Lower lobe of right lung (tissue), 2 donors: ENCODE data around the gene PRDM11. TPM values are rescaled to one million over a fixed set of nuclear protein-coding genes. Genes with fewer than 3 reads are reported as not detected.

Source experiments
- ATAC-seq, 2 donors: fragments of 200-7000 bp; cut with Tn5 transposase; one replicate each; pipeline ENCODE4 v1.9.1; 2020 to 2022; ENCODE audit warnings: mild to moderate bottlenecking in 2 of 2, moderate library complexity in 2 of 2
- DNase-seq: peaks from one replicate; pipeline ENCODE4 v3.0.0-alpha.2; 2020
- H3K27ac ChIP-seq: fragments of 200-600 bp; one replicate; pipeline ENCODE4 v1.8.0; 2022
- H3K27me3 ChIP-seq: fragments of 200-600 bp; one replicate; pipeline ENCODE4 v1.8.0; 2022; ENCODE audit warnings: low read depth
- H3K36me3 ChIP-seq: fragments of 200-600 bp; one replicate; pipeline ENCODE4 v1.8.0; 2022; ENCODE audit warnings: mild to moderate bottlenecking
- H3K4me1 ChIP-seq: fragments of 200-600 bp; one replicate; pipeline ENCODE4 v1.8.0; 2022
- H3K4me3 ChIP-seq: fragments of 200-600 bp; one replicate; pipeline ENCODE4 v1.8.0; 2022; ENCODE audit warnings: mild to moderate bottlenecking
- H3K9me3 ChIP-seq: fragments of 200-600 bp; one replicate; pipeline ENCODE4 v1.8.0; 2022
- intact Hi-C: fragments of 100-400 bp; cut with DNase I; formaldehyde crosslinking; loops from one replicate; pipeline ENCODE4 v1.11.0; 2022
- total RNA-seq: library from RNA; stranded (reverse); fragmentation: NEBNext Ultra II Directional; extraction: Animal tissue kit (Norgen Biotek cat#: 25700); gene quantifications from one replicate; pipeline ENCODE4 v1.2.1, GENCODE V29; 2021
- TF ChIP-seq, protein P1 (sequence below): fragments of 200-600 bp; IDR thresholded peaks from one replicate; pipeline ENCODE4 v1.8.0; 2022; ENCODE audit warnings: antibody characterized with exemption, mild to moderate bottlenecking
- donor health status: DM: no; HTN: yes; CAD: no; lungs with severe emphysema.

Gene PRDM11
- total RNA-seq, 1 donor from 2014 or later, result 15.1 TPM

DNA sequence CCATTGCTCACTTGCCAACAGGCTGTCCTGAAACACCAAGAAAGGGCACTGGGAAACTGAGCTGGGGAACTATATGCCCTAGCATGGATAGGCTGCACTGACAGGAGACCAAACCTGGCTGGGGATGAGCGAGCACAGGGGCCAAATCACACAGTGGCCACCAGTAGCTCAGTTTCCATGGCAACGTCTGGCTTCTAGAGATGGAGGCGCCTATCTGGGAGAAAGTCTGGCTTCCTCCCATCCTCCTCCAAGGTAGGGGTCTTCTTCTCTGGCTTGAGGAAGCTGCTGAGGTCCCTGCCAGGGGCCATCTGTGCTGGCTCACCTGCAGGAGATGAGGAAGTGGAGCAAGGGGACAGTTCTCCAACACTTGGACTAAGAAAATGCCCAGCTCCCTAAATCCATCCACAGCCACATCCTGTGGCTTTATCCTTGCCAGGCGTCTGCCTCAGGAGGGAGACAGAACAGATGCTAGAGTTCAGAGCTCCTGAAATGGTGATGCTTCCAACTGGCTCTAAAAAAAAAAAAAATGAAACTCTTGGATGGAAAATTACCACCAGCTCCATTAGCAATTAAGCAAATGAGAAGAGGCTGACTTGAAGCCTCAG is 91.4 kb downstream of the PRDM11 start:
- no peak overlapping the region for H3K27ac ChIP-seq
- no peaks in the 10 kb centered on the region for H3K27me3 ChIP-seq
- ATAC-seq (no peak), DNase-seq (no peak)
- H3K4me1 ChIP-seq, result no peaks in the 10 kb centered on the region
- H3K4me3 ChIP-seq, result no peak overlapping the region
- intact Hi-C loops, result no loop called here
- no peaks in the 10 kb centered on the region for H3K36me3 ChIP-seq
- H3K9me3 ChIP-seq, result no peaks in the 10 kb centered on the region
- TF ChIP-seq, protein P1, sequence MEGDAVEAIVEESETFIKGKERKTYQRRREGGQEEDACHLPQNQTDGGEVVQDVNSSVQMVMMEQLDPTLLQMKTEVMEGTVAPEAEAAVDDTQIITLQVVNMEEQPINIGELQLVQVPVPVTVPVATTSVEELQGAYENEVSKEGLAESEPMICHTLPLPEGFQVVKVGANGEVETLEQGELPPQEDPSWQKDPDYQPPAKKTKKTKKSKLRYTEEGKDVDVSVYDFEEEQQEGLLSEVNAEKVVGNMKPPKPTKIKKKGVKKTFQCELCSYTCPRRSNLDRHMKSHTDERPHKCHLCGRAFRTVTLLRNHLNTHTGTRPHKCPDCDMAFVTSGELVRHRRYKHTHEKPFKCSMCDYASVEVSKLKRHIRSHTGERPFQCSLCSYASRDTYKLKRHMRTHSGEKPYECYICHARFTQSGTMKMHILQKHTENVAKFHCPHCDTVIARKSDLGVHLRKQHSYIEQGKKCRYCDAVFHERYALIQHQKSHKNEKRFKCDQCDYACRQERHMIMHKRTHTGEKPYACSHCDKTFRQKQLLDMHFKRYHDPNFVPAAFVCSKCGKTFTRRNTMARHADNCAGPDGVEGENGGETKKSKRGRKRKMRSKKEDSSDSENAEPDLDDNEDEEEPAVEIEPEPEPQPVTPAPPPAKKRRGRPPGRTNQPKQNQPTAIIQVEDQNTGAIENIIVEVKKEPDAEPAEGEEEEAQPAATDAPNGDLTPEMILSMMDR, result no peak

GRCh38 chr11:45238724-45239123 is 92.3 kb downstream of the PRDM11 start:
- no peak for DNase-seq
- H3K27me3 ChIP-seq, result no peaks in the 10 kb centered on the region
- no peaks in the 10 kb centered on the region for H3K9me3 ChIP-seq
- no peak for ATAC-seq
- no peak overlapping the region for H3K27ac ChIP-seq
- no peak overlapping the region for H3K4me3 ChIP-seq
- no peaks in the 10 kb centered on the region for H3K4me1 ChIP-seq
- H3K36me3 ChIP-seq, result no peaks in the 10 kb centered on the region
- intact Hi-C loops, result no loop called here
- TF ChIP-seq, protein P1, result no peak

DNA sequence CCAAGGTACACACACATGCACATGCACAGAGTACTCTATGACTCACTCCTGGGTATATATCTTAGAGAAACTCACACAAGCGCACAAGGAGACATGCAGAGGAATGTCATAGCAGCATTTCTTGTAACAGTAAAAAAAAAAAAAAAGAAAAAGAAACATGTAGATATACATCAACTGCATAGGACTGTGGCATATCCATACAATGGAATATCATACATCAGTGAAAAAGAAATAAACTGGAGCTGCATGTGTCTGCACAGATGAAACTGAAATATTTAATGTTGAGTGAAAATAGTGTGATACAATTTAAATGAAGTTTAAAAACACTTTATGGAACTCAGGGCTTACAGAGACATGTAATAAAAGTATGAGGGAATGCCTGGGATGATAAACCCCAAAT is 93.3 kb downstream of the PRDM11 start:
- no peaks in the 10 kb centered on the region for H3K4me1 ChIP-seq
- intact Hi-C loops, result no loop called here
- no peak for DNase-seq
- TF ChIP-seq, protein P1, result no peak
- no peaks in the 10 kb centered on the region for H3K27me3 ChIP-seq
- H3K27ac ChIP-seq, result no peak overlapping the region
- H3K4me3 ChIP-seq, result no peak overlapping the region
- H3K9me3 ChIP-seq, result no peaks in the 10 kb centered on the region
- no peaks in the 10 kb centered on the region for H3K36me3 ChIP-seq
- no peak for ATAC-seq

DNA sequence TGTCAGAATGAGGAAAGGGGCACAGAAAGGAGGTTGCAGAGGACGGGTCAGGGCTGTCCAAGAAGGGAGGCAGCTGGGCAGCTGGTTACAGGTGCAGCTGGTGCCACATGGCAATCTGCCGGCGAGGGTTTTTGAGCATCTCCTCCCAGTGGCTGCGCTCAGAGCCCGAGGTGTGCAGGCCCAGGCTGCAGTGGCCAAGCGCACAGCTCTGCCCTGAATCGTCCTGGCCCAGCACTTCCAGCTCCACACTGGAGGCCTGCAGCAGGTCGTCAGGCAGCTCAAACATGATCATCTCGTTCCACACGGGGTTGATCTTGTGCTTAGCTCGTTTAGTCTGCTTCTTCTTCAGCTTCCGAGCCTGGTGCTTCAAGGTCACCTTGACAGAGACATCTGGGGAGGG is 97.5 kb downstream of the PRDM11 start:
- intact Hi-C loops, result no loop called here

DNA sequence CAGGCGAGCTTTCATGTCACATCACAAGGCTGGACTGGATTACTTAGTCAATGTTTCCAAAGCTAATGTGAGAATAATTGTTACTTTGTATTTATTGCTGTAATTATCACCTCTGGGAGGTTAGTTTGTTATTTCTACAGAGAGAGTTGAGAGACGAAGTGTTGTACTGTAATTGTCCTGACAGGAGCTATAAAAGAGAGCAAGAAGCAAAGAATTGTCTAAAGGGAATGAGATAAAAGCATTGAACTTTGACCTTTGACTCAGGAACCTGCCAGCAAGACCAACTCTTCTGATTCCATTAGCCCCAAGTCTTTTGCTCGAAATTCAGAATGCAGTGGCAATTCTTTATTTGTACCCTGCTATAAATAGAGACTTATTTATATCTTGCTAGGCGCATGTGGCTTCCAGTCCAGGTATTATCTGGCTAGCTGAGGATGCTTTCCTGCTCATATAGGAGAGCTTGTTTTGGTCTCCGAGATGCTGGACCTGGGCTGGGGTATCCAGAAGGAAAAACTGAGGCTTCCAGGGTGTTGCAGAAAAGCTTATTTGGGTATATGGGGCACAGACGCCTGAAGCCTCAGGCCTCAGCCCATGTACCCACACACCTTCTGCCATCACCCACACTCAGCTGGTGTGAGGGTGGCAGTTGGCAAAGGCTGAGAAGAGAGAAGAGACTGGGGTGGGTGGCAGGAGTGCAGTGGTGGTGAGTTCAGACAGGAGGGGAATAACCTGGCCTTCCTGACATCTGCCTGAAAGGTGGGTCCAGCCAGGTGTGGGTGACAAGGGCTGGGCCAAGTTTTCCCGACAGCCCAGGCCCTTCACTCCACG is 99.0 kb downstream of the PRDM11 start:
- Histone ChIP-seq H3K9me3 (no peaks in the 10 kb centered on the region), H3K36me3 (no peaks in the 10 kb centered on the region), H3K27me3 (no peaks in the 10 kb centered on the region), H3K4me1 (no peaks in the 10 kb centered on the region), H3K4me3 (no peak overlapping the region), H3K27ac (no peak overlapping the region)
- DNase-seq, result no peak
- TF ChIP-seq, protein P1, result no peak
- ATAC-seq, result no peak
- intact Hi-C loops, result no loop called here

More for the DNA sequence above, 97.5 kb downstream of the PRDM11 start:
- DNase-seq, result no peak
- H3K27me3 ChIP-seq, result no peaks in the 10 kb centered on the region
- no peak overlapping the region for H3K27ac ChIP-seq
- no peaks in the 10 kb centered on the region for H3K4me1 ChIP-seq
- TF ChIP-seq, protein P1, result no peak
- no peak overlapping the region for H3K4me3 ChIP-seq
- H3K36me3 ChIP-seq, result no peaks in the 10 kb centered on the region
- H3K9me3 ChIP-seq, result no peaks in the 10 kb centered on the region
- no peak for ATAC-seq
